Left ventricle myocardium inferior (tissue), 1 donor: ENCODE measurements around the gene RAP1A. TPM values are rescaled to one million over a fixed set of nuclear protein-coding genes. Genes with fewer than 3 reads are reported as not detected.

Source experiments
- DNase-seq: peaks from one replicate; pipeline ENCODE4 v3.0.0-alpha.2; 2020
- H3K27ac ChIP-seq: fragments of 200-600 bp; replicated peaks from 2 replicates; pipeline ENCODE4 v1.8.0; 2021
- H3K27me3 ChIP-seq: fragments of 200-600 bp; 2 replicates; pipeline ENCODE4 v1.8.0; 2021; ENCODE audit warnings: low read depth
- H3K36me3 ChIP-seq: fragments of 200-600 bp; 2 replicates; pipeline ENCODE4 v1.8.0; 2021
- H3K4me1 ChIP-seq: fragments of 200-600 bp; 2 replicates; pipeline ENCODE4 v1.8.0; 2021
- H3K4me3 ChIP-seq: fragments of 200-600 bp; 2 replicates; pipeline ENCODE4 v1.8.0; 2021; ENCODE audit warnings: mild to moderate bottlenecking, moderate library complexity
- H3K9me3 ChIP-seq: fragments of 200-600 bp; replicated peaks from 2 replicates; pipeline ENCODE4 v1.8.0; 2021
- CTCF ChIP-seq: fragments of 200-600 bp; IDR thresholded peaks from 2 replicates; pipeline ENCODE4 v1.8.0; 2021; ENCODE audit warnings: antibody characterized with exemption, mild to moderate bottlenecking, borderline replicate concordance
- intact Hi-C: fragments of 100-400 bp; cut with micrococcal nuclease; formaldehyde crosslinking; loops from one replicate; pipeline ENCODE4 v1.11.0; 2022
- long read RNA-seq: library from polyadenylated mRNA; unstranded; transcript quantifications from one replicate; pipeline ENCODE4 v2.0.0, GENCODE V29; 2021
- total RNA-seq: library from RNA; stranded (reverse); fragmentation: NEBNext Ultra II Directional; extraction: Animal tissue kit (Norgen Biotek cat#: 25700); gene quantifications from one replicate; pipeline ENCODE4 v1.2.1, GENCODE V29; 2021
- donor health status: DM: no; HTN: yes; CAD: no; lungs with severe emphysema.

RAP1A gene
- 112 TPM for total RNA-seq
- long read RNA-seq, full-length matches to known transcripts = 41 of 64 reads
- long read RNA-seq, partial matches to known transcripts = 2 of 64 reads
- long read RNA-seq, other reads (novel, unspliced or antisense) = 21 of 64 reads

- Histone ChIP-seq H3K9me3 (no peaks in the 10 kb centered on the region), H3K27me3 (no peaks in the 10 kb centered on the region), H3K36me3 (no peaks in the 10 kb centered on the region), H3K4me3 (peak within 1 kb of the TSS; percentile 87), H3K27ac (peak within 1 kb of the TSS; percentile 98), H3K4me1 (peaks cover 65% of the 10 kb centered on the region)
- peak; percentile 9 for TF ChIP-seq CTCF
- intact Hi-C loops = no loop called here
- peak; percentile 97 for DNase-seq
These were observed at the start of gene RAP1A for GRCh38 chr1:111619635-111620440. TSS of gene RAP1A (plus strand) at chr1:111619789. CDS start at chr1:111691361, 71,572 bp downstream.

GRCh38 chr1:111569913-111570312 is 49.7 kb upstream of the RAP1A start:
- DNase-seq = no peak
- intact Hi-C loops = no loop called here
- Histone ChIP-seq H3K36me3 (no peaks in the 10 kb centered on the region), H3K4me1 (peaks cover 19% of the 10 kb centered on the region), H3K4me3 (no peak overlapping the region), H3K9me3 (no peaks in the 10 kb centered on the region), H3K27me3 (no peaks in the 10 kb centered on the region), H3K27ac (no peak overlapping the region)
- no peak for TF ChIP-seq CTCF

GRCh38 chr1:111570781-111571181 is 48.8 kb upstream of the RAP1A start:
- Histone ChIP-seq H3K36me3 (no peaks in the 10 kb centered on the region), H3K9me3 (no peaks in the 10 kb centered on the region), H3K4me1 (peaks cover 19% of the 10 kb centered on the region), H3K27ac (no peak overlapping the region), H3K4me3 (no peak overlapping the region), H3K27me3 (no peaks in the 10 kb centered on the region)
- intact Hi-C loops = no loop called here
- TF ChIP-seq CTCF = peak; percentile 37
- no peak for DNase-seq

- TF ChIP-seq CTCF = no peak
- no peaks in the 10 kb centered on the region for H3K9me3 ChIP-seq
- no peak overlapping the region for H3K27ac ChIP-seq
- no peak for DNase-seq
- intact Hi-C loops = no loop called here
- no peaks in the 10 kb centered on the region for H3K27me3 ChIP-seq
- H3K4me1 ChIP-seq = peaks cover 19% of the 10 kb centered on the region
- H3K36me3 ChIP-seq = no peaks in the 10 kb centered on the region
- no peak overlapping the region for H3K4me3 ChIP-seq
These were observed 48.4 kb upstream of the RAP1A start for GRCh38 chr1:111571239-111571638.

- Histone ChIP-seq H3K27ac (no peak overlapping the region), H3K4me1 (peaks cover 19% of the 10 kb centered on the region), H3K4me3 (no peak overlapping the region), H3K36me3 (no peaks in the 10 kb centered on the region), H3K27me3 (no peaks in the 10 kb centered on the region), H3K9me3 (no peaks in the 10 kb centered on the region)
- intact Hi-C loops = no loop called here
- no peak for DNase-seq
- no peak for TF ChIP-seq CTCF
These were observed 47.6 kb upstream of the RAP1A start for GRCh38 chr1:111571987-111572386.
